A673 (cell line): Measurements from ENCODE around the gene PRRT4. TPM values are rescaled to one million over a fixed set of nuclear protein-coding genes. Genes with fewer than 3 reads are reported as not detected.

ENCODE experiments used
- BruUV-seq: library from RNA; stranded (reverse); fragments of 400-500 nt; replicated peaks from 2 replicates; lab custom pipeline; 2021; lab: Mats Ljungman, UMichigan
- CTCF ChIA-PET: fragments of 300-600 bp; sonication (Branson Sonifier 250); formaldehyde crosslinking; loops from one replicate; lab custom pipeline; 2022; ENCODE audit warnings: antibody characterized with exemption; lab: Charles Lee
- POLR2A ChIA-PET: fragments of 300-600 bp; sonication (Branson Sonifier 250); formaldehyde crosslinking; loops from one replicate; lab custom pipeline; 2022; ENCODE audit warnings: antibody characterized with exemption; ENCODE audit not compliant: low non-redundant PET; lab: Charles Lee
- DNase-seq: peaks from one replicate; pipeline ENCODE4 v3.0.0-alpha.2; 2015; ENCODE audit warnings: low spot score
- H3K27ac ChIP-seq: fragments of 200-600 bp; sonication (generic); 2 replicates; pipeline ENCODE4 v1.5.1; 2016; ENCODE audit warnings: mixed run types, low read depth, mild to moderate bottlenecking, mixed read lengths, antibody characterized with exemption, low read length; ENCODE audit not compliant: poor library complexity, severe bottlenecking
- H3K27me3 ChIP-seq: fragments of 200-600 bp; sonication (generic); replicated peaks from 2 replicates; pipeline ENCODE4 v1.6.1; 2017; ENCODE audit warnings: mixed run types, low read depth, mild to moderate bottlenecking, mixed read lengths, antibody characterized with exemption, low read length; ENCODE audit not compliant: insufficient read depth, poor library complexity
- H3K36me3 ChIP-seq: fragments of 200-600 bp; sonication (generic); 2 replicates; pipeline ENCODE4 v1.6.1; 2016; ENCODE audit warnings: mixed run types, mild to moderate bottlenecking, mixed read lengths, antibody characterized with exemption, low read length; ENCODE audit not compliant: insufficient read depth, poor library complexity, severe bottlenecking
- H3K4me1 ChIP-seq: fragments of 200-600 bp; sonication (generic); 2 replicates; pipeline ENCODE4 v1.6.1; 2017; ENCODE audit warnings: mixed run types, mild to moderate bottlenecking, mixed read lengths, antibody characterized with exemption, low read length; ENCODE audit not compliant: insufficient read depth, poor library complexity, severe bottlenecking
- H3K4me3 ChIP-seq: fragments of 200-600 bp; sonication (generic); 2 replicates; pipeline ENCODE4 v1.5.1; 2016; ENCODE audit warnings: low read depth, mixed run types, mild to moderate bottlenecking, mixed read lengths, low read length; ENCODE audit not compliant: poor library complexity, severe bottlenecking
- H3K9me3 ChIP-seq: fragments of 200-600 bp; sonication (generic); 2 replicates; pipeline ENCODE4 v1.6.1; 2016; ENCODE audit warnings: mixed run types, low read depth, mild to moderate bottlenecking, mixed read lengths, antibody characterized with exemption, low read length; ENCODE audit not compliant: poor library complexity, severe bottlenecking
- CTCF ChIP-seq: fragments of 300-800, 200-600 bp; sonication (generic); conservative IDR thresholded peaks from 2 replicates; pipeline ENCODE4 v1.5.1; 2017; ENCODE audit warnings: low read depth, mild to moderate bottlenecking, antibody characterized with exemption, low read length, moderate library complexity, mixed read lengths
- EZH2 ChIP-seq: fragments of 200-600 bp; sonication (generic); IDR thresholded peaks from 2 replicates; pipeline ENCODE4 v1.6.1; 2017; ENCODE audit warnings: borderline replicate concordance, low read depth, mild to moderate bottlenecking, mixed read lengths, antibody characterized with exemption, low read length; ENCODE audit not compliant: poor library complexity, severe bottlenecking
- intact Hi-C: fragments of 100-400 bp; cut with micrococcal nuclease; formaldehyde crosslinking; loops from one replicate; pipeline ENCODE4 v1.10.0; 2022; ENCODE audit not compliant: unreplicated experiment
- total RNA-seq: library from RNA; stranded (reverse); gene quantifications from 2 replicates; pipeline ENCODE4 v1.2.3, GENCODE V29; 2021

Gene PRRT4
- total RNA-seq, 1 experiment from 2014 or later = 42.4 TPM

DNA sequence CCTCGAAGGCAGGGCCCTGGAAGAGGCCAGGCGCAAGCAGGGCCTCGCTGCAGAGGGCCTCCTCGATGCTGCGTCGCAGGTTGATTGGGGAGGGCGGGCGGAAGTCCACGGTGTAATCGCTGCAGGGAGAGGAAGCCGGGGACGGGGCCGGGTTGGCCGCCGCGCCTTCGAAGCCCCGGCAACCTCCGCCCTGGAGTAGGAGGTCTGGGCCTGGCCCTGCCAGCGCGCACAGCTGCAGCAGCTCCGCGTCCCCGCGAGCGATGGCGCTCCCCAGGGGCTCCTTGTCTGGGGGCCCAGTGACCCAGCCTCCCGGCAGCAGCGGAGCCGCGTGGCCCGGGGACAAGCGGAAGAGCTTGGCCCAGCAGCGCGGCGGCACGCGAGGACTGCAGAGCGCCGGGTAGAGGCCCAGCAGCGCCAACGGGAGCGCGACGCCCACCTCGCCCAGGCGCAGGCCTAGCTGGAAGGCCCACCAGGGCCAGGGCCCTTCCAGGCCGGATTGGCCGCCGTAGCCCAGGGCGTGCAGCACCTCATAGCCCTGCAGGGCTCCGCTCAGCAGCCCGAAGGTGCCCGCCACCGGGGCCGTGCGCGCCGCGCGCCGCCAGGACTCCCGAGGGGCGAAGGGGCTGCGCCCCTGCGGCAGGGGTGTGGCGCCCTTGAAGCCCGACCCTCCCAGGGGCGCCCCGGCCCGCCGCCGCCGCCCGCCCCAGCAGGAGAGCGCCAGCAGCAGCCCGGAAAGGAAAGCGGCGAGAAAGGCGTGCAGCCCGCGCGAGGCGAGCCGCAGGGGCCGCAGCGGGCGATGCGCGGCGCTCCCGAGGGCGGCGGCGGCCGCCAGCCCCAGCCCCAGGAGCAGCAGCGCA, 10.0 kb downstream of the PRRT4 start:
- Histone ChIP-seq H3K27ac (no peak overlapping the region), H3K9me3 (no peaks in the 10 kb centered on the region), H3K4me1 (peaks cover 10% of the 10 kb centered on the region), H3K27me3 (no peaks in the 10 kb centered on the region), H3K4me3 (no peak overlapping the region), H3K36me3 (peaks cover 3% of the 10 kb centered on the region)
- ChIA-PET POLR2A (no interaction called here), CTCF (no interaction called here)
- BruUV-seq = no TSS peak
- TF ChIP-seq CTCF = no peak
- no peak for TF ChIP-seq EZH2
- intact Hi-C loops = no loop called here
- no peak for DNase-seq

DNA sequence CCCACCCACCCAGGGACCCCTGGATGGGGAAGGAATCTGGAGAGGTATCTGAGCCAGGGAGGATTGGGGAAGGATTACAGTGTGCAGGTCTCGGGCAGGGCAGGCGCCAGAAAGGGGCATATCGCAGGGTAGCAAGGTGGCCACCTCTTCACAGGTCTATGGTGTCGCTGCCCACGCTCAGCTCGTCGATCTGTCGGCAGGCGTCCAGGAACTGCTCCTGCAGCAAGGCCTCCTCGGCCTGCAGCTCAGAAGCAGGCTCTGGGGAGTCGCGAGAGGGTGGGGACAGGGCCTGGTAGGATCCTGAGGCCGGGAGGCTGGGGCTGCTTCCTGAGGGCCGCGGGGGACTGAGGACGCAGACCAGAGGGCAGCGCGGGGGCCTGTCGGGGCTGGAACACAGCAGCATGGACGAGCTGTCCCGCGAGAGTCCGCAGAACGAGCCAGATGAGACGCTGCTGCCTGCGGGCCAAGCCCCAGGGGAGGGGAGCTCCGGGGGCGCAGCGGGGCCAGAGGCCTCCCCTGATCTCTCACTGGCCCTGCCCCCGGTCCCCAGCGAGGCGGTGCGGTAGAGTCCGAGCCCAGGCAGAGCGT, 10.7 kb downstream of the PRRT4 start:
- no peak for TF ChIP-seq CTCF
- H3K4me1 ChIP-seq = peaks cover 10% of the 10 kb centered on the region
- no peak overlapping the region for H3K4me3 ChIP-seq
- no peak for DNase-seq
- no TSS peak for BruUV-seq
- no peaks in the 10 kb centered on the region for H3K9me3 ChIP-seq
- CTCF ChIA-PET = no interaction called here
- POLR2A ChIA-PET = no interaction called here
- no peaks in the 10 kb centered on the region for H3K27me3 ChIP-seq
- intact Hi-C loops = no loop called here
- no peak overlapping the region for H3K27ac ChIP-seq
- no peaks in the 10 kb centered on the region for H3K36me3 ChIP-seq

DNA sequence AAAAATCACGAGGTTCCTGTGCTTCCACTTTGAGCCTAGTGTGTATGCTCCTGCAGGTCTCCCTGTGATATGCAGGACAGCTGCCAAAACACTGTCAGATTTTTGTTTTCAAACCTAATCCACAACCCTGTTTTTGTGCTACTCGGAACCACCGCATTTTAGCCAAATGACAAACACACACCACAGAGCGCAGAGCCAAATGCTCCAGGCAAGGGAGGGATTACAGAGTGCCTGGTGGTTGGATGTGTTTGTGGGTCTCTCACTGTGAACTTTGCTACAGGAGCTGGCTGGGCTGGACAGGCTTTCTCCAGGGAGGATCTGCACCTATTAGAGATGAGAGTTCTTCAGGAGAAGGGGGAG, 12.0 kb downstream of the PRRT4 start:
- BruUV-seq = no TSS peak
- Histone ChIP-seq H3K27ac (no peak overlapping the region), H3K4me3 (no peak overlapping the region), H3K27me3 (no peaks in the 10 kb centered on the region), H3K36me3 (no peaks in the 10 kb centered on the region), H3K4me1 (peaks cover 10% of the 10 kb centered on the region), H3K9me3 (no peaks in the 10 kb centered on the region)
- intact Hi-C loops = no loop called here
- TF ChIP-seq EZH2 = no peak
- CTCF ChIA-PET = interaction anchor here (2.4 kb wide), 1 partner anchor 38 kb away, joined by 36 read pairs; no protein-coding TSS in a partner anchor
- DNase-seq = no peak
- POLR2A ChIA-PET = no interaction called here
